ENCODE measurements around the gene ZSCAN22.
A peak's percentile ranks its signal among the peaks of the same experiment; 100 is the strongest.

Gene ZSCAN22

GRCh38 chr19:58351990-58352755 is 25.4 kb downstream of the ZSCAN22 start:
- no peak for DNase-seq (ENCODE audit: low read depth in 2 of 2)

GRCh38 chr19:58352760-58353671 is 26.2 kb downstream of the ZSCAN22 start, which contains the start of gene A1BG:
A1BG (minus strand) TSS chr19:58353492; CDS start chr19:58353437, 55 bp downstream.
- DNase-seq (ENCODE audit: low read depth in 2 of 2), result no peak

- no peak for DNase-seq (ENCODE audit: low read depth in 2 of 2)
These were observed 27.1 kb downstream of the ZSCAN22 start for GRCh38 chr19:58353717-58354477.

DNA sequence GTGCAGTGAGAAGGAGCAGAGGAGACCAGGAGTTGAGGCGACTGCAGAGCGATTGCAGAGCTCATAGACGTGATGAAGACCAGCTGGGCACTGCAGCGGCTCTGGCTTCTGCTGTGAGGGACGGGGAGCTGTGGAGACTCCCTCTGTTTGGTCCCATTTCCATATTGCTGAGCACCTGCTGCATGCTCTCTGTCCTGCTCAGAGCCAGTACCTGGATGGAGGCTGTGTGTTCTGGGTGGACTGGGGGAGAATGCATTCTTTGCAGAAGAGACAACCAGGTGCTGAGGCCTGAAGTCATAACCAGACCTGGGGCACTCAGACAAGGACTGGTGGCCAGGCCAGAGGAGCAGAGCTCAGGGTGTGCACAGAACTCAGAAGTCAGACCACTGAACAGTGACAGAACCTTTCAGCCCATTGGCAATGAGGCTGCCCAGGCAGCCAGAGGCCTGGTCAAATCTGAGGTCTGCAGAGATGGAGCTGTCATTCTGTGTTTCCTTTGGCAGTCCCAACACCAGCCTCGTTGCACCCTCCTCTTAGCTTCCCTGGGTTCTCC is 27.8 kb downstream of the ZSCAN22 start:
- no peak for DNase-seq (ENCODE audit: low read depth in 2 of 2)

GRCh38 chr19:58355215-58355796 is 28.5 kb downstream of the ZSCAN22 start:
- DNase-seq (ENCODE audit: low read depth in 2 of 2), result no peak

DNA sequence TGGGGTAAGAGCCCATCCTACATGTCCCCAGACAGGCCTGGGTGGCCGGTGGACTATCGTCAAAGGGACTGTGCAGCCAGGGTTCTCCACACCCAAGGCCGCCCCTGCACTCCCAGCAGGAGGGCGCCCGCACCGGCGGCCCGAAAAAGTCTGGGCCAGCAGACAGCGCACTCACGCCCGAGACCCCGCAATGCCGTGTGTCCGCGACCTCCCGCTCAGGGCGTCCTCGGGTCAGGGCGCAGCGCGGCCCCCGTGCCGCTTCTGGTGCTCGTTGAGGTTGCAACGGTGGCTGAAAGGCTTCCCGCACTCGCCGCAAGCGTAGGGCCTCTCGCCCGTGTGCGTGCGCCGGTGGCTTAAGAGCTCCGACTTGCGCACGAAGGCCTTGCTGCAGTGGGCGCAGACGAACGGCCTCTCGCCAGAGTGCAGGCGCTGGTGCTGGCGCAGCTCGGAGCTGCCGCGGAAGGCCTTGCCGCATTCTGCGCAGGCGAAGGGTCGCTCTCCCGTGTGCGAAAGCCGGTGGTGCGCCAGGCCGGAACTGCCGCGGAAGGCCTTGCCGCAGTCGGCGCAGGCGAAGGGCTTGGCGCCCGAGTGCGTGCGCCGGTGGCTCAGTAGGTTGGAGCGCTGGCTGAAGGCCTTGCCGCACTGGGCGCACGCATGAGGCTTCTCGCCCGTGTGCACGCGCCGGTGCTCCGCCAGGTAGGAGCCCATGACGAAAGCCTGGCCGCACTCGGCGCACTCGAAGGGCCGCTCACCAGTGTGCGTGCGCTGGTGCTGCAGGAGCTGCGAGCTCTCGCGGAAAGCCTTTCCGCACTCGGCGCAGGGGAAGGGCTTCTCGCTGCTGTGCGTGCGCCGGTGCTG is 29.3 kb downstream of the ZSCAN22 start:
- DNase-seq (ENCODE audit: low read depth in 2 of 2), result peak in 1 of 2 donors; percentile 20

GRCh38 chr19:58356766-58357480 is 30.1 kb downstream of the ZSCAN22 start:
- DNase-seq (ENCODE audit: low read depth in 2 of 2), result no peak

DNA sequence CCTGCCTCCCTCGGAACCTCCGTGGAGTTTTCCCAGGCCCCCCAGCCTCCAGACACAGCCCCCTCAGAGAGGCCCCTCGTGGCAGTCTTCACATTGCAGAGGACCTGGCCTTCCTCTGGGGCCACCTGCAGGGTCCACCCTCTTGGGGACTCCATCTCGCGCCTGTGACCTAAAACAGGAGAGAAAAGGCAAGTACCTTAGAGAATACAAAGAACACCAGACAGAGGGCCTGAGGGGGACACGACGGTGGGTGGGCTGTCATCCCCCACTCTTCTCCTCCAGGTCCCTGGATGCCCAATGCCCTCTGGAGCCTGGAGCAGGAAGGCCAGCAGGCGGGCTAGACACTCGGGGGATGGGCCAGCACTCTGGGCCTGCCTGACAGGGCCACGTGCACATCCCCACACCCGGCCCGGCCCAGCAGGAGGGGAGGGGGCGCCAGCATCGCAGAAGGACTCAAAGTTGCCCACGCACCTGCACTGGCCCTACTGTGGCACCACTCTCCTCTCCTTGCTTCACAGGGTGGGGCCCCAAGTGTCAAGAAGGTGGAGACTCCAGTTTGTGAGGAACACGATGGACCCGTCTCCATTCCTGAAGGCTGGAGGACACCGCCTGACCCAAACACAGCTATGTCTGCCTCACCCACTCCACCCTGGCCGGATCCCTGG is 30.8 kb downstream of the ZSCAN22 start:
- no peak for DNase-seq (ENCODE audit: low read depth in 2 of 2)

GRCh38 chr19:58361900-58362271 is 35.1 kb downstream of the ZSCAN22 start:
- DNase-seq (ENCODE audit: low read depth in 2 of 2), result peak in 1 of 2 donors; percentile 52

DNA sequence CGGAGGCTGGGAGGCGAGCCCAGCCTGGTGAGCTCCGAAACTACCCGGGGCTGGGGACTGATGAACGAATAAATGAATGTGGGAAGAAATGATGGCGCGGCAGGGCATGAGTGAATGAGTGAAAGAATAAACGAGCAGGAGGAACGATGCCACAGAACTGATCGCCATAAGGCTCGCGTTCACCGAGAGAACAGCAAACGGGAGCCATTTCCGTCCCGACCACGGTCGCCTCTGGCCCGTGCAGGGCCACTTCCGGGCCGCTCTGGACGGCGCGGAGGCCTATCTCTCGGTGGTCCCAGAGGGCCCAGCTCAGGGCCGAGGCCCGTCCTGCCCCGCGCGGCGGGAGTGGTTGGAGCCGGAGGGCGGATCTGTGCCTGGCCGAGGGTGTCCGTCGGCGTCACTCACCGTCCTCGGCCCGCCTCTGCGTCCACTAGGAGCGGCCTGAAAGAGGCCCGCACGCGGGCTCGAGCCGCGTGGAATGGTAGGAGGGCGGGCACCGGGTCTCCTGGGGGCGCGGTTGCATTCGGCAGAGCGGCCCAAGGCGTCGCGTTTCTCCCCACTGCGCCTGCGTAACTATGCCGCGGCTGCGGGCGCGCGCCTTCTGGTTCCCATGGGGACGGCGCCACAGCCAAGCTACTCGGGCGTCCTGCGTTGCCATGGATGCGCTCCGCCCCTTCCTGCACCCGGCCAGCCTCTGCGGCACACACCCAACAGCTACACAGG is 35.6 kb downstream of the ZSCAN22 start, which contains the start of gene ZNF497:
ZNF497 (minus strand) TSS at position 480 of the 723 bp plus-strand sequence. CDS start 5,116 bp downstream, outside the sequence.
- peak; percentile 91 to 96 for DNase-seq (ENCODE audit: low read depth in 2 of 2)

DNA sequence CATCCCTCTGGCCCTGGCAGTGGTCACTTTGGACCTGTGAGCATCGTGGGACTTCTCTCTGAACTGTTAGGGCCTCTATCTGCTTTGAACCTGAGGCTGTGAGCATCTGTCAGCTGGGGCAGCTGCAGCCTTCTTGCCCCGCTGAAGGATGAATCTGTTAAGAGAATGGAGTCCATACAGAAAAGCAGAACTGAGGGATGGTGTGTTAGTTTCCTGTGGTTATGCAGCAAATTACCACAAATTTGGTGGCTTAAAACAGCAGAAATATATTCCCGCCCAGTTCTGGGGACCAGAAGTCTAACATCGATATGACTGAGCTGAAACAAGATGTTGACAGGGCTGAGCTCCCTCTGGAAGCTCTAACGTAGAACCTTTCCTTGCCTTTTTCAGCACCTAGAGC is 37.4 kb downstream of the ZSCAN22 start:
- DNase-seq (ENCODE audit: low read depth in 2 of 2), result no peak

DNA sequence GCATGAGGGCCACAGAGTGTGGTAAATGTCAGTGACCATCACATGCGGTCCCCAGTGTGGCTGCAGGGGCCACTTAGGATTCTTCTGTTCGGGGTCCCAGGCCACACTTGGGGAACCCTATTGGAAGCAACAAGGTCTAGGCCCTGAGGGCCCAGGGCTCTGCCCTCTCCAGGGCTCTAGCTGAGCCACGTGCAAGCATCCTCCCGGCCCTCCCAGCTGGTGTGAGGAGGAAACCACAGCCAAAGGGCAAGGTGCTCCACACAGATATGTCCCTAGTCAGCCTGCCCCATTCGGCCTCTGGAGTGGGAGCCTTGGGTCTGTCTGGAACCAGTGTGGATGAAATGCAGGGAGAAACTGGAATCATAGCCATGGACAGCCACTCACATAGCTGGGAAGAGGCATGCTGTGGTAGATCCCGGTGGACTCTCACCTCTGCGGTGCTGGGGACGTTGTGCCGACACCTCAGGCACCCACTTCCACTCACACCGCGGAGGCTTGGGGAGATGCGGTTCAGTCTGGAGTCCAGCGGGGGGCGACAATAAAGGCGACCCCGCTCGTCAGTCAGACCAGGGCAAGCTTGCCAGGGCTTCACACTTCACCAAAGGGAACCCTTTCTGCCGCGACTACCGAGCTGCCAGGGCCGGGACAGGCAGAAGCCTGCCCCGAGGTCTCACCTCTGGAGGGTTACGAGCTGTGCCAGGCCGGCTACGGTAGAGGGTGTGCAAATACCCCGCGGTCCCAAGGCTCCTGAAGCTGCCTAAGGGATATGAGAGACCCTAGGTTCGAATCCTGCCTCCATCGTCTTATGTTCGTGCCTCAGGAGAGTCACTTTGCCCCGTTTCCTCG is 40.0 kb downstream of the ZSCAN22 start:
- no peak for DNase-seq (ENCODE audit: low read depth in 2 of 2)

DNA sequence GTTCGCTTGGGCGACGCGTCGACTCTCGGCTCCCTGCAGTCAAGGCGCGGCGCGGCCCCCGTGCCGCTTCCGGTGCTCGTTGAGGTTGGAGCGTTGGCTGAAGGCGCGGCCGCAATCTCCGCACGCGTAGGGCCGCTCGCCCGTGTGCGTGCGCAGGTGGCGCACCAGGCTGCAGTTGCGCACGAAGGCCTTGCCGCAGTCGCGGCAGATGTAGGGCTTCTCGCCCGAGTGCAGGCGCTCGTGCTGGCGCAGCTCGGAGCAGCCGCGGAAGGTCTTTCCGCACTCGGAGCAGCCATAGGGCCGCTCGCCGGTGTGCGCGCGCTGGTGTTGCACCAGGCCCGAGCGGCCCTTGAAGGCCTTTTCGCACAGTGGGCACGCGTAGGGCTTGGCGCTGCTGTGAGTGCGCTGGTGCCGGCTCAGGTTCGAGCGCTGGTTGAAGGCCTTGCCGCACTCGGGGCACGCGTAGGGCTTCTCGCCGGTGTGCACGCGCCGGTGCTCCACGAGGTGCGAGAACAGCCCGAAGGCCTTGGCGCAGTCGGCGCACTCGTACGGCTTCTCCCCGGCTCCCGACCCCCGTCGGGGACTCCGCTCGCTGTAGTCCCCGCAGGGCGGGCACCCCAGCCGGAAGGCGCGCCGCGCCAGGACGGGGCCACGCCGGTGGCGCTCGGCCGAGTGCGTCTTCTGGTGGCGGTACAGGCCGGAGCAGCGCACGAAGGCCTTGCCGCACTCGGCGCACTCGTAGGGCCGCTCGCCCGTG is 41.1 kb downstream of the ZSCAN22 start:
- no peak for DNase-seq (ENCODE audit: low read depth in 2 of 2)

- no peak for DNase-seq (ENCODE audit: low read depth in 2 of 2)
These were observed 42.0 kb downstream of the ZSCAN22 start for GRCh38 chr19:58368561-58369360.

DNA sequence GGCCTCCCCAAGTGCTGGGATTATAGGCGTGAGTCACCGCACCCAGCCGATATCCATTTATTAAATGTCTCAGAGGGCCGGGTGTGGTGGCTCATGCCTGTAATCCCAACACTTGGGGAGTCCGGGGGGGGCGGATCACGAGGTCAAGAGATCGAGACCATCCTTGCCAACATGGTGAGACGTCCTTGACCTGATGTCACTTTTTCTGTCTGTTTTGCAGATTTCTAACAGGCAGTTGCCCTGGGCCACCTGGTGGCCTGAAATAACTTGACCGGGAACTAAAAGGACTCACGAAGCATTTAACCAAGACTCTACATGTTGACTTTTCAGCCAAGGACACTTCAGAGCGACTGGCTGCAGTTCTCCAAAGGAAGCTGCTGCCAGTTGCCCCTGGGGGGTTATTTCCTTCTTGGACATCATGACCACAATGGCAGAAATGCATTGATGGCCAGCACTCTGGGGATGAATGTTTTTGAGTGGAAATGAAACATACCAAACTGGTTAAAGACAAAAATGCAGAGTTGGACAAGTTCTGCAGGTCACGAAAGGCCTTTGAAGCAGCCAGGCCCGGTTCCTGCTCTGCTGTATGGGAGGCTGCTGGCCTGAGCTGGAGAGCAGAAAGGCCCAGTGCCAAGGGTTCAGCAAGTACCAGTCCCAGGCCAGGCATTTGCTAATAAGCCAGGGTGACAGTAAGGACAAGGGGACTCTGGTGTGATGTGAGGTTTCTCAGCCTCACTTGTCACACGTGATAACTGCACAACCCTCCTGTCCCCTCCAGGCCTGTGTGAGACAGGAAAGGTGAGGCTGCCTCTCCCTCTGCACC is 45.7 kb downstream of the ZSCAN22 start:
- no peak for DNase-seq (ENCODE audit: low read depth in 2 of 2)

All from stimulated activated CD8-positive, alpha-beta memory T cell treated with anti-CD3 and anti-CD28 coated beads, Interleukin-7, amount 100 ng/mL, for 4 hours (primary cell).